Breast epithelium (tissue), 3 donors: ENCODE results near the gene SNX9.

Experiments
- POLR2AphosphoS5 ChIP-seq, 3 donors: sonication (generic); formaldehyde crosslinking; IDR thresholded peaks; one replicate each; pipeline ENCODE4 v1.6.1; 2017; ENCODE audit warnings: antibody characterized with exemption in 3 of 3
- TF ChIP-seq, protein P1 (sequence below), 3 donors: fragments of 450-650 bp; IDR thresholded peaks; one replicate each; pipeline ENCODE4 v1.5.1; 2016 to 2017; ENCODE audit warnings: antibody characterized with exemption in 3 of 3, mild to moderate bottlenecking in 3 of 3, moderate library complexity in 3 of 3

DNA sequence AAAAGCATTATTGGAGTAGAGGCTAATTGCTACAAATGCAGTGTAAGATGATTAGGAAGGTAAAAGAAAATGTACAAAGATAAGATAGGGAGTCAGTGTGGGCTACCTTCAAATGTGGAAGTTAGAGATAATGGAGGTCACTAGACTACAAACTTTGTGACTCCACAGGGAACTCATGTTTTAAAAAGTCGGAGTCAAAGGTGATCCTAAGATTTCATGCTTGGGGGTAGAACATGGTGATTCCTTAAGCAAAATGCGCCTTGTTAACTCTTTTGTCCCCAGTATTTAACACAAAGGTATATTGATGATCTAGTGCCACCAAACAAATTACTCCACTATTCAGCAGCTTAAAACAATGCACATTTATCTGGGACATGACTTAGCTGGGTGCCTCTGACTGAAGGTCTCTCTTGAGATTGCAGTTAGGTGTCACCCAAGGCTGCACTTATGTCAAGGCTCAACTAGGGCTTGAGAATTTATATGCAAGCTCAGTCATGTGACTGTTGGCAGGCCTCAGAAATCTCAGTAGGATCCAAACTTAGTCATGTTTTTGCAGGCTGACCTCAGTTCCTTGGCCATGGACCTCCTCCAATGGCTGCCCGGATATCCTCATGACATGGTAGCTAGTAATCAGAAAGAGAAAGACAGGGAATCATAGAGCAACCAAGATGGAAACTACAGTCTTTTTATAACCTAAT, 11.4 kb upstream of the SNX9 start:
- TF ChIP-seq, protein P1, sequence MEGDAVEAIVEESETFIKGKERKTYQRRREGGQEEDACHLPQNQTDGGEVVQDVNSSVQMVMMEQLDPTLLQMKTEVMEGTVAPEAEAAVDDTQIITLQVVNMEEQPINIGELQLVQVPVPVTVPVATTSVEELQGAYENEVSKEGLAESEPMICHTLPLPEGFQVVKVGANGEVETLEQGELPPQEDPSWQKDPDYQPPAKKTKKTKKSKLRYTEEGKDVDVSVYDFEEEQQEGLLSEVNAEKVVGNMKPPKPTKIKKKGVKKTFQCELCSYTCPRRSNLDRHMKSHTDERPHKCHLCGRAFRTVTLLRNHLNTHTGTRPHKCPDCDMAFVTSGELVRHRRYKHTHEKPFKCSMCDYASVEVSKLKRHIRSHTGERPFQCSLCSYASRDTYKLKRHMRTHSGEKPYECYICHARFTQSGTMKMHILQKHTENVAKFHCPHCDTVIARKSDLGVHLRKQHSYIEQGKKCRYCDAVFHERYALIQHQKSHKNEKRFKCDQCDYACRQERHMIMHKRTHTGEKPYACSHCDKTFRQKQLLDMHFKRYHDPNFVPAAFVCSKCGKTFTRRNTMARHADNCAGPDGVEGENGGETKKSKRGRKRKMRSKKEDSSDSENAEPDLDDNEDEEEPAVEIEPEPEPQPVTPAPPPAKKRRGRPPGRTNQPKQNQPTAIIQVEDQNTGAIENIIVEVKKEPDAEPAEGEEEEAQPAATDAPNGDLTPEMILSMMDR (IDR thresholded peaks at IDR 0.05), result no peak
- no peak for TF ChIP-seq POLR2AphosphoS5 (IDR thresholded peaks at IDR 0.05)
